ENCODE data around the gene GCG.

DNA sequence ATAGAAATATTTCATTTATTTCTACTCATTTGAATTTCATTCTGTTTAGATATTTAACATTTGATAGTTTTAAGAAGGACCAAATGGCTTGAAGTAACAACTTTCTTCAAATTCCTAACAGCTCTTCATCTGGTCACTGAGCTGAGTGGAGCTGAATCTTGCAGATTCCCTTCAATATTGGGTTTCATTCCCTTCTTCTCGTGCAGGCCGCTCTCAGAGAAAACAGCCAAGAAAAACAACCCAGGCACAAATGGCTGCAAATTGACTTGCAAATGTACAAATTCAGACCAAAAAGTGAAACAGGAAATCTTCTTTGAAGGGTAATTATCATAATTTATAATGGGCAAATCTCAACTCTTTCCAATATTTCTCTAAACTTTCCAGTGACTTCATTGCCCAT lies 30.3 kb upstream of the GCG start:
- TF ChIP-seq, protein P1, sequence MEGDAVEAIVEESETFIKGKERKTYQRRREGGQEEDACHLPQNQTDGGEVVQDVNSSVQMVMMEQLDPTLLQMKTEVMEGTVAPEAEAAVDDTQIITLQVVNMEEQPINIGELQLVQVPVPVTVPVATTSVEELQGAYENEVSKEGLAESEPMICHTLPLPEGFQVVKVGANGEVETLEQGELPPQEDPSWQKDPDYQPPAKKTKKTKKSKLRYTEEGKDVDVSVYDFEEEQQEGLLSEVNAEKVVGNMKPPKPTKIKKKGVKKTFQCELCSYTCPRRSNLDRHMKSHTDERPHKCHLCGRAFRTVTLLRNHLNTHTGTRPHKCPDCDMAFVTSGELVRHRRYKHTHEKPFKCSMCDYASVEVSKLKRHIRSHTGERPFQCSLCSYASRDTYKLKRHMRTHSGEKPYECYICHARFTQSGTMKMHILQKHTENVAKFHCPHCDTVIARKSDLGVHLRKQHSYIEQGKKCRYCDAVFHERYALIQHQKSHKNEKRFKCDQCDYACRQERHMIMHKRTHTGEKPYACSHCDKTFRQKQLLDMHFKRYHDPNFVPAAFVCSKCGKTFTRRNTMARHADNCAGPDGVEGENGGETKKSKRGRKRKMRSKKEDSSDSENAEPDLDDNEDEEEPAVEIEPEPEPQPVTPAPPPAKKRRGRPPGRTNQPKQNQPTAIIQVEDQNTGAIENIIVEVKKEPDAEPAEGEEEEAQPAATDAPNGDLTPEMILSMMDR (IDR thresholded peaks at IDR 0.05): no peak
- TF ChIP-seq POLR2A (IDR thresholded peaks at IDR 0.05) (no peak), EP300 (IDR thresholded peaks at IDR 0.05) (no peak), POLR2AphosphoS5 (IDR thresholded peaks at IDR 0.05) (no peak)

Measured in gastroesophageal sphincter (tissue), 3 donors.